OCI-LY3 (cell line): ENCODE data around the gene ACAT2.

Source experiments
- CTCF ChIP-seq: fragments of 200-600, 300-600 bp; sonication (generic); IDR thresholded peaks from 2 replicates; pipeline ENCODE4 v1.5.1; 2014; ENCODE audit warnings: antibody characterized with exemption, low read length, low read depth
- EZH2phosphoT487 ChIP-seq: fragments of 200-600 bp; shearing (Covaris generic); IDR thresholded peaks from 2 replicates; pipeline ENCODE4 v1.6.1; 2018; ENCODE audit warnings: antibody characterized with exemption, mixed run types, low read depth

GRCh38 chr6:159745081-159745480, 16.8 kb upstream of the ACAT2 start:
- no peak for TF ChIP-seq CTCF
- TF ChIP-seq EZH2phosphoT487 = no peak
